ENCODE results near the gene ARFRP1. TPM values are rescaled to one million over a fixed set of nuclear protein-coding genes. Genes with fewer than 3 reads are reported as not detected.

The ARFRP1 gene
- total and polyA plus RNA-seq, 12 donors: 34.9 to 59.1 (median 40.0) TPM

GRCh38 chr20:63754008-63754407 lies 46.2 kb upstream of the ARFRP1 start:
- H3K4me3 ChIP-seq: no peak overlapping the region
- ATAC-seq (peak in 4 of 8 donors; percentile 21 to 50 (median 34)), DNase-seq (no peak)
- H3K9me3 ChIP-seq: no peaks in the 10 kb centered on the region
- H3K27me3 ChIP-seq: no peaks in the 10 kb centered on the region
- intact Hi-C loops (cut with DNase I): no loop called here
- H3K36me3 ChIP-seq: peaks cover 0 to 63% (median 0%) of the 10 kb centered on the region in 9 donors
- no peak overlapping the region for H3K27ac ChIP-seq
- WGBS, 2 donors: 57 to 73% methylated on average over 16 of the region's 16 CpGs
- peaks cover 0 to 6% (median 0%) of the 10 kb centered on the region in 9 donors for H3K4me1 ChIP-seq
- TF ChIP-seq, protein P1, sequence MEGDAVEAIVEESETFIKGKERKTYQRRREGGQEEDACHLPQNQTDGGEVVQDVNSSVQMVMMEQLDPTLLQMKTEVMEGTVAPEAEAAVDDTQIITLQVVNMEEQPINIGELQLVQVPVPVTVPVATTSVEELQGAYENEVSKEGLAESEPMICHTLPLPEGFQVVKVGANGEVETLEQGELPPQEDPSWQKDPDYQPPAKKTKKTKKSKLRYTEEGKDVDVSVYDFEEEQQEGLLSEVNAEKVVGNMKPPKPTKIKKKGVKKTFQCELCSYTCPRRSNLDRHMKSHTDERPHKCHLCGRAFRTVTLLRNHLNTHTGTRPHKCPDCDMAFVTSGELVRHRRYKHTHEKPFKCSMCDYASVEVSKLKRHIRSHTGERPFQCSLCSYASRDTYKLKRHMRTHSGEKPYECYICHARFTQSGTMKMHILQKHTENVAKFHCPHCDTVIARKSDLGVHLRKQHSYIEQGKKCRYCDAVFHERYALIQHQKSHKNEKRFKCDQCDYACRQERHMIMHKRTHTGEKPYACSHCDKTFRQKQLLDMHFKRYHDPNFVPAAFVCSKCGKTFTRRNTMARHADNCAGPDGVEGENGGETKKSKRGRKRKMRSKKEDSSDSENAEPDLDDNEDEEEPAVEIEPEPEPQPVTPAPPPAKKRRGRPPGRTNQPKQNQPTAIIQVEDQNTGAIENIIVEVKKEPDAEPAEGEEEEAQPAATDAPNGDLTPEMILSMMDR (IDR thresholded peaks at IDR 0.05): no peak

- TF ChIP-seq, protein P1 (IDR thresholded peaks at IDR 0.05): no peak
- no peak overlapping the region for H3K27ac ChIP-seq
- no peak overlapping the region for H3K4me3 ChIP-seq
- 95 to 97% methylated on average over 13 of the region's 13 CpGs for WGBS, 2 donors
- H3K36me3 ChIP-seq: peaks cover 0 to 69% (median 0%) of the 10 kb centered on the region in 9 donors
- H3K9me3 ChIP-seq: no peaks in the 10 kb centered on the region
- intact Hi-C loops (cut with DNase I): no loop called here
- peaks cover 0 to 6% (median 0%) of the 10 kb centered on the region in 9 donors for H3K4me1 ChIP-seq
- ATAC-seq (peak in 1 of 8 donors; percentile 16), DNase-seq (no peak)
- no peaks in the 10 kb centered on the region for H3K27me3 ChIP-seq
Measured at GRCh38 chr20:63753381-63753780, 45.6 kb upstream of the ARFRP1 start.

- Histone ChIP-seq H3K36me3 (peaks cover 0 to 76% (median 0%) of the 10 kb centered on the region in 9 donors), H3K9me3 (no peaks in the 10 kb centered on the region), H3K27ac (no peak overlapping the region), H3K4me3 (no peak overlapping the region), H3K4me1 (peaks cover 0 to 6% (median 0%) of the 10 kb centered on the region in 9 donors), H3K27me3 (no peaks in the 10 kb centered on the region)
- no peak for DNase-seq
- TF ChIP-seq, protein P1 (IDR thresholded peaks at IDR 0.05): no peak
- intact Hi-C loops (cut with DNase I): no loop called here
- 91 to 93% methylated on average over 50 of the region's 50 CpGs for WGBS, 2 donors
- ATAC-seq: peak in 1 of 8 donors; percentile 14
Measured at GRCh38 chr20:63752411-63753101, 44.8 kb upstream of the ARFRP1 start.

DNA sequence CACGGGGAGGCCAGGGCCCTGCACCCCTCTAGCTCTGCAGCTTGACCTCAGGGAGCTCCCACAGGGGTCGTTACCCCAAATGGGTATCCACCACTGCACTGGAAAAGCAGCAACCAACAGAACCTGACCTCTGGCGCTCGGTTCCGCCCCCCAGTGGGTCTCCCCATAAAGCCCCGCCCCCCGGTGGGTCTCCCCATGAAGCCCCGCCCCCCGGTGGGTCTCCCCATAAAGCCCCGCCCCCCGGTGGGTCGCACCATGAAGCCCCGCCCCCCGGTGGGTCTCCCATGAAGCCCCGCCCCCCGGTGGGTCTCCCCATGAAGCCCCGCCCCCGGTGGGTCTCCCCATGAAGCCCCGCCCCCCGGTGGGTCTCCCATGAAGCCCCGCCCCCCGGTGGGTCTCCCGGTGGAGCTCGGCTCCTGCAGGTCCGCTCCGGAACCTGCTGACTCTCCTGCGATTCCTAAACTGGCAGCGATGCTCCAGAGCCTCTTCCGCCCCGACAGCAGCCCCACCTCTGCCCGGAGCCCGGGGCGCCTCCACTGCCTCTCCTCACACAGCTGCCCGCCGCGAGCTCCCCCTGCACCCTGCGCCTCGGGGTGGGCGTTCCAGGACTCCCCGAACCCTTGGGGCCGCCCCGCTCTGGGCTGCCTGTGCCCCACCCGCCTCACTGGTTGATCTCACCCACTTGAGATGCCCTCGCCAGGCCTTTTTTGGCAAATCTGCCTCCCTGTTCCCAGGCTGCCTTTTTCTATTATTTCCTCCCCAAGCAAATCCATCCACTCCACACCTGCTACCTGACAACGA lies 43.9 kb upstream of the ARFRP1 start:
- 81 to 82% methylated on average over 33 to 39 of the region's 45 CpGs for WGBS, 2 donors
- Histone ChIP-seq H3K36me3 (peaks cover 0 to 74% (median 2%) of the 10 kb centered on the region in 9 donors), H3K9me3 (no peaks in the 10 kb centered on the region), H3K4me3 (no peak overlapping the region), H3K4me1 (peaks cover 0 to 6% (median 0%) of the 10 kb centered on the region in 9 donors), H3K27me3 (no peaks in the 10 kb centered on the region), H3K27ac (peak overlapping the region in 1 of 10 donors; percentile 80)
- DNase-seq: no peak
- intact Hi-C loops (cut with DNase I): no loop called here
- TF ChIP-seq, protein P1 (IDR thresholded peaks at IDR 0.05): no peak
- ATAC-seq: no peak

Data from heart right ventricle (tissue), 16 donors.